ENCODE measurements around the gene IL34.

Gene IL34

GRCh38 chr16:70688246-70688742 is 41.9 kb downstream of the IL34 start:
- Histone ChIP-seq H3K27ac (ENCODE audit: low read length, poor library complexity, severe bottlenecking) (no peak overlapping the region), H2BK5ac (ENCODE audit: low read depth, low read length, poor library complexity, severe bottlenecking) (no peak overlapping the region), H3K79me1 (replicated peaks; ENCODE audit: low read length, poor library complexity, severe bottlenecking) (peaks cover 2% of the 10 kb centered on the region), H3K36me3 (ENCODE audit: control insufficient read depth in 1 of 2, insufficient read depth in 2 of 2, low read depth in 1 of 2, low read length in 2 of 2) (peaks cover 1 to 20% of the 10 kb centered on the region in 2 experiments), H3K14ac (ENCODE audit: low read length in 2 of 2) (peak overlapping the region in 1 of 2 experiments; percentile 87), H3K4ac (ENCODE audit: low read depth in 1 of 2, low read length in 2 of 2) (peak overlapping the region; percentile 86 to 90), H2AK5ac (ENCODE audit: low read length, severe bottlenecking) (no peak overlapping the region), H2AFZ (ENCODE audit: low read depth, low read length) (no peak overlapping the region), H3K4me2 (ENCODE audit: low read length, poor library complexity, severe bottlenecking) (no peak overlapping the region), H4K91ac (ENCODE audit: low read length) (peak overlapping the region; percentile 97), H3K9me3 (ENCODE audit: control insufficient read depth, low read length) (no peaks in the 10 kb centered on the region), H3K9ac (ENCODE audit: low read length) (no peak overlapping the region), H3K27me3 (ENCODE audit: control insufficient read depth in 1 of 2, insufficient read depth in 1 of 2, low read length in 2 of 2) (no peaks in the 10 kb centered on the region), H2BK120ac (ENCODE audit: low read depth, low read length) (peak overlapping the region; percentile 99), H2BK12ac (ENCODE audit: low read length in 2 of 2) (peak overlapping the region; percentile 90 to 99), H3K18ac (ENCODE audit: low read depth in 1 of 2, low read length in 2 of 2) (peak overlapping the region; percentile 49 to 99), H3K4me1 (ENCODE audit: control insufficient read depth, insufficient read depth, low read depth, low read length) (peaks cover 65% of the 10 kb centered on the region), H3K23ac (ENCODE audit: low read length in 2 of 2) (peak overlapping the region in 1 of 2 experiments; percentile 89), H3K4me3 (ENCODE audit: insufficient read depth in 1 of 2, low read depth in 1 of 2, low read length in 2 of 2) (no peak overlapping the region), H4K8ac (ENCODE audit: low read length) (peak overlapping the region; percentile 88), H2BK15ac (ENCODE audit: low read depth, poor library complexity, severe bottlenecking) (peak overlapping the region; percentile 92)
- WGBS: 19% methylated on average over 8 of the region's 8 CpGs
- DNase-seq: peak; percentile 80

- no peak for DNase-seq
- no peak overlapping the region for H3K4me2 ChIP-seq (ENCODE audit: low read length, poor library complexity, severe bottlenecking)
- no peaks in the 10 kb centered on the region for H3K9me3 ChIP-seq (ENCODE audit: control insufficient read depth, low read length)
- 98% methylated on average over 22 of the region's 22 CpGs for WGBS
- no peaks in the 10 kb centered on the region for H3K27me3 ChIP-seq (ENCODE audit: control insufficient read depth in 1 of 2, insufficient read depth in 1 of 2, low read length in 2 of 2)
- peak overlapping the region in 1 of 2 experiments; percentile 68 for H3K14ac ChIP-seq (ENCODE audit: low read length in 2 of 2)
- peak overlapping the region; percentile 58 for H2BK120ac ChIP-seq (ENCODE audit: low read depth, low read length)
- H4K8ac ChIP-seq (ENCODE audit: low read length): peak overlapping the region; percentile 62
- peak overlapping the region; percentile 71 to 99 for H3K18ac ChIP-seq (ENCODE audit: low read depth in 1 of 2, low read length in 2 of 2)
- H3K9ac ChIP-seq (ENCODE audit: low read length): no peak overlapping the region
- peaks cover 1% of the 10 kb centered on the region for H3K79me1 ChIP-seq (replicated peaks; ENCODE audit: low read length, poor library complexity, severe bottlenecking)
- H2BK5ac ChIP-seq (ENCODE audit: low read depth, low read length, poor library complexity, severe bottlenecking): no peak overlapping the region
- no peak overlapping the region for H2AK5ac ChIP-seq (ENCODE audit: low read length, severe bottlenecking)
- no peak overlapping the region for H3K23ac ChIP-seq (ENCODE audit: low read length in 2 of 2)
- H2AFZ ChIP-seq (ENCODE audit: low read depth, low read length): no peak overlapping the region
- H3K36me3 ChIP-seq (ENCODE audit: control insufficient read depth in 1 of 2, insufficient read depth in 2 of 2, low read depth in 1 of 2, low read length in 2 of 2): peaks cover 0 to 16% of the 10 kb centered on the region in 2 experiments
- peak overlapping the region; percentile 90 to 95 for H2BK12ac ChIP-seq (ENCODE audit: low read length in 2 of 2)
- no peak overlapping the region for H3K4me3 ChIP-seq (ENCODE audit: insufficient read depth in 1 of 2, low read depth in 1 of 2, low read length in 2 of 2)
- H3K27ac ChIP-seq (ENCODE audit: low read length, poor library complexity, severe bottlenecking): no peak overlapping the region
- H3K4ac ChIP-seq (ENCODE audit: low read depth in 1 of 2, low read length in 2 of 2): peak overlapping the region; percentile 88 to 90
- H4K91ac ChIP-seq (ENCODE audit: low read length): peak overlapping the region; percentile 98
- H2BK15ac ChIP-seq (ENCODE audit: low read depth, poor library complexity, severe bottlenecking): peak overlapping the region; percentile 84
- H3K4me1 ChIP-seq (ENCODE audit: control insufficient read depth, insufficient read depth, low read depth, low read length): peaks cover 66% of the 10 kb centered on the region
Measured at GRCh38 chr16:70689035-70689969, 42.9 kb downstream of the IL34 start.

GRCh38 chr16:70689970-70690891 is 43.9 kb downstream of the IL34 start:
- H3K9me3 ChIP-seq (ENCODE audit: control insufficient read depth, low read length): no peaks in the 10 kb centered on the region
- peak overlapping the region; percentile 77 for H2BK15ac ChIP-seq (ENCODE audit: low read depth, poor library complexity, severe bottlenecking)
- 92% methylated on average over 16 of the region's 16 CpGs for WGBS
- H3K4me2 ChIP-seq (ENCODE audit: low read length, poor library complexity, severe bottlenecking): no peak overlapping the region
- no peak overlapping the region for H3K27ac ChIP-seq (ENCODE audit: low read length, poor library complexity, severe bottlenecking)
- no peak overlapping the region for H2BK5ac ChIP-seq (ENCODE audit: low read depth, low read length, poor library complexity, severe bottlenecking)
- H2BK12ac ChIP-seq (ENCODE audit: low read length in 2 of 2): peak overlapping the region; percentile 90 to 95
- H4K8ac ChIP-seq (ENCODE audit: low read length): peak overlapping the region; percentile 69
- DNase-seq: no peak
- H3K23ac ChIP-seq (ENCODE audit: low read length in 2 of 2): no peak overlapping the region
- H3K14ac ChIP-seq (ENCODE audit: low read length in 2 of 2): peak overlapping the region in 1 of 2 experiments; percentile 45
- H4K91ac ChIP-seq (ENCODE audit: low read length): peak overlapping the region; percentile 98
- no peak overlapping the region for H3K4me3 ChIP-seq (ENCODE audit: insufficient read depth in 1 of 2, low read depth in 1 of 2, low read length in 2 of 2)
- H2AK5ac ChIP-seq (ENCODE audit: low read length, severe bottlenecking): no peak overlapping the region
- H3K4ac ChIP-seq (ENCODE audit: low read depth in 1 of 2, low read length in 2 of 2): peak overlapping the region; percentile 88
- H3K79me1 ChIP-seq (replicated peaks; ENCODE audit: low read length, poor library complexity, severe bottlenecking): no peaks in the 10 kb centered on the region
- H3K36me3 ChIP-seq (ENCODE audit: control insufficient read depth in 1 of 2, insufficient read depth in 2 of 2, low read depth in 1 of 2, low read length in 2 of 2): peaks cover 0 to 16% of the 10 kb centered on the region in 2 experiments
- H3K9ac ChIP-seq (ENCODE audit: low read length): no peak overlapping the region
- peak overlapping the region; percentile 71 to 85 for H3K18ac ChIP-seq (ENCODE audit: low read depth in 1 of 2, low read length in 2 of 2)
- peak overlapping the region; percentile 88 for H2BK120ac ChIP-seq (ENCODE audit: low read depth, low read length)
- peaks cover 68% of the 10 kb centered on the region for H3K4me1 ChIP-seq (ENCODE audit: control insufficient read depth, insufficient read depth, low read depth, low read length)
- H3K27me3 ChIP-seq (ENCODE audit: control insufficient read depth in 1 of 2, insufficient read depth in 1 of 2, low read length in 2 of 2): no peaks in the 10 kb centered on the region
- no peak overlapping the region for H2AFZ ChIP-seq (ENCODE audit: low read depth, low read length)

Measured in mesenchymal stem cell (in vitro differentiated cells and primary cell).